Measurements from ENCODE around the gene SSX7.
"Not testable (repeated sequence)": the region's sequence is repeated elsewhere in the genome, so short reads cannot be mapped to it uniquely, and the experiment has no call there.

DNA sequence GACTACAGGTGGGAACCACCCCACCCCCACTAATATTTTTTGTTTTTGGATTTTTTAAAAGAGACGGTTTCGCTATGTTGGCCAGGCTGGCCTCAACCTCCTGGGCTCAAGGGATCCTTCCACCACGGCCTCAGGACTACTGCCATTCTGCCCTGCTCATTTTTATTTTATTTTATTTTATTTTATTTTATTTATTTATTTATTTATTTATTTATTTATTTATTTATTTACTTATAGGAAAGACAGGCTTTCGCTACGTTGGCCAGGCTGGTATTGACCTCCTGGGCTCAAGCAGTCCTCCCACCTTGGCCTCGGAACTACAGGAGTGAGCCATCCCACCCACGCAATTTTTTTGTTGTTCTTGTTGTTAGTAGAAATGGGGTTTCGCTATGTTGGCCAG is 775 bp upstream of the SSX7 start:
- TF ChIP-seq, protein P1, sequence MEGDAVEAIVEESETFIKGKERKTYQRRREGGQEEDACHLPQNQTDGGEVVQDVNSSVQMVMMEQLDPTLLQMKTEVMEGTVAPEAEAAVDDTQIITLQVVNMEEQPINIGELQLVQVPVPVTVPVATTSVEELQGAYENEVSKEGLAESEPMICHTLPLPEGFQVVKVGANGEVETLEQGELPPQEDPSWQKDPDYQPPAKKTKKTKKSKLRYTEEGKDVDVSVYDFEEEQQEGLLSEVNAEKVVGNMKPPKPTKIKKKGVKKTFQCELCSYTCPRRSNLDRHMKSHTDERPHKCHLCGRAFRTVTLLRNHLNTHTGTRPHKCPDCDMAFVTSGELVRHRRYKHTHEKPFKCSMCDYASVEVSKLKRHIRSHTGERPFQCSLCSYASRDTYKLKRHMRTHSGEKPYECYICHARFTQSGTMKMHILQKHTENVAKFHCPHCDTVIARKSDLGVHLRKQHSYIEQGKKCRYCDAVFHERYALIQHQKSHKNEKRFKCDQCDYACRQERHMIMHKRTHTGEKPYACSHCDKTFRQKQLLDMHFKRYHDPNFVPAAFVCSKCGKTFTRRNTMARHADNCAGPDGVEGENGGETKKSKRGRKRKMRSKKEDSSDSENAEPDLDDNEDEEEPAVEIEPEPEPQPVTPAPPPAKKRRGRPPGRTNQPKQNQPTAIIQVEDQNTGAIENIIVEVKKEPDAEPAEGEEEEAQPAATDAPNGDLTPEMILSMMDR (IDR thresholded peaks at IDR 0.05) = not testable (repeated sequence)
- TF ChIP-seq EZH2 (IDR thresholded peaks at IDR 0.05; ENCODE audit: borderline replicate concordance, insufficient read depth, low read depth, low read length, poor library complexity, severe bottlenecking) = not testable (repeated sequence)

Data from B cell (primary cell).